Epithelial cell of proximal tubule (primary cell): ENCODE data around the gene GGCX. TPM values are rescaled to one million over a fixed set of nuclear protein-coding genes. Genes with fewer than 3 reads are reported as not detected.

Experiments
- DNase-seq: peaks from one replicate; pipeline ENCODE4 v3.0.0-alpha.2; 2011; ENCODE audit warnings: low read depth
- H3K4me3 ChIP-seq: 2 replicates; pipeline ENCODE4 v1.5.1; 2011; ENCODE audit warnings: low read depth, mild to moderate bottlenecking, low read length
- CTCF ChIP-seq: conservative IDR thresholded peaks from 2 replicates; pipeline ENCODE4 v1.5.1; 2012; ENCODE audit warnings: low read depth, mild to moderate bottlenecking, low read length
- total RNA-seq: library from RNA; depleted of rRNA; stranded (reverse); fragments of >200 nt; gene quantifications from 2 replicates; pipeline ENCODE4 v1.2.3, GENCODE V29; 2015

GGCX gene
- total RNA-seq, 1 donor from 2014 or later: 58.2 TPM

- no peak overlapping the region for H3K4me3 ChIP-seq
- DNase-seq: no peak
- TF ChIP-seq CTCF: no peak
Measured at GRCh38 chr2:85531589-85531988, 29.7 kb downstream of the GGCX start.

- TF ChIP-seq CTCF: no peak
- H3K4me3 ChIP-seq: no peak overlapping the region
- no peak for DNase-seq
Measured at GRCh38 chr2:85529809-85530208, 31.5 kb downstream of the GGCX start.

- H3K4me3 ChIP-seq: no peak overlapping the region
- no peak for TF ChIP-seq CTCF
- no peak for DNase-seq
Measured at GRCh38 chr2:85528355-85528754, 32.9 kb downstream of the GGCX start.

- no peak for DNase-seq
- no peak overlapping the region for H3K4me3 ChIP-seq
- no peak for TF ChIP-seq CTCF
Measured at GRCh38 chr2:85527787-85528186, 33.5 kb downstream of the GGCX start.

GRCh38 chr2:85525567-85525966 is 35.7 kb downstream of the GGCX start:
- no peak for TF ChIP-seq CTCF
- DNase-seq: no peak
- no peak overlapping the region for H3K4me3 ChIP-seq

GRCh38 chr2:85525029-85525428 is 36.3 kb downstream of the GGCX start:
- TF ChIP-seq CTCF: no peak
- H3K4me3 ChIP-seq: no peak overlapping the region

GRCh38 chr2:85524336-85524908 is 36.9 kb downstream of the GGCX start:
- TF ChIP-seq CTCF: no peak
- DNase-seq: no peak
- no peak overlapping the region for H3K4me3 ChIP-seq

More at GRCh38 chr2:85525029-85525428, 36.3 kb downstream of the GGCX start:
- no peak for DNase-seq
